ENCODE results near the gene RAB22A.
"Not testable (repeated sequence)": the region's sequence is repeated elsewhere in the genome, so short reads cannot be mapped to it uniquely, and the experiment has no call there.

RAB22A gene

DNA sequence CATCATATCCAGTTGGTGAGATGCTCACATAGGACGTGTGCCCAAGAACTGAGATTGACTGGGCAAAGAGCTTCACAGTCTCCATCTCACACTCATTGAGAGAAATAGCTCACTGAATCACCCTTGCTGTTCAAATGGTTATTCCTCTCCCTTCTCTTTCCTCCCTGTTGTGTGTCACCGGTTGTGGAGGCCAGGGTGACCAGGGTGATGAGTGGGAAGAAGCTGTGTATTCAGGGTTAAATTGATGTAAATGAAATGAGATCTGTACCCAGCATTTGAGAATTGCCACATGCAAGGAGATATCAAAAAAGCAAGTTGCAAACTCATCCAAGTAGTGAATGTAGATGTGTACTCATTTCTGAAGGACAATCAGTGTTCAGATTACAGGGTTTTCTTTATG is 43.0 kb downstream of the RAB22A start:
- DNase-seq = no peak

- no peak for DNase-seq
Measured at GRCh38 chr20:58359441-58359840, 49.9 kb downstream of the RAB22A start.

- no peak for DNase-seq
Measured at GRCh38 chr20:58360936-58361335, 51.4 kb downstream of the RAB22A start.

GRCh38 chr20:58361481-58362205 is 52.1 kb downstream of the RAB22A start:
- no peak for DNase-seq

- no peak for DNase-seq
Measured at GRCh38 chr20:58362206-58362516, 52.6 kb downstream of the RAB22A start.

GRCh38 chr20:58362970-58363369 is 53.5 kb downstream of the RAB22A start:
- DNase-seq = no peak

DNA sequence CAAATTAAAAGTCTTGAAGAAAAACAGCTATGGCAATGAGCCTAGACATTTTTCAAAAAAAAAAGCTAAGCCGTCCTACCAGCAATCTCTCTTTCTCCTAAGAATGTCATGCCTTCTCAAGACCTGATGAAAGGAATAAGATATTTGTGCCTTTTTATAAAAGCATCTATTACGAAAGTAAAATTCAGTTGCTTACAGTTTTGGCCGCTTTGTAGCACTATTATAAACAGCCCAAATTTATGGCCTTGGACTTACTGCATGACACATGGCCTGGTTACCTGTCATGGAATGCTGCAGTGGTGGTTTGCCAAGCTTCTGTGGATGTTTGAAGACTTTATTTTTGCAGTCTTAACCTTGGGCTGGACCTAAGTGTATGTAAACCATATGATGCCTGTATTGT is 57.4 kb downstream of the RAB22A start:
- no peak for DNase-seq

DNA sequence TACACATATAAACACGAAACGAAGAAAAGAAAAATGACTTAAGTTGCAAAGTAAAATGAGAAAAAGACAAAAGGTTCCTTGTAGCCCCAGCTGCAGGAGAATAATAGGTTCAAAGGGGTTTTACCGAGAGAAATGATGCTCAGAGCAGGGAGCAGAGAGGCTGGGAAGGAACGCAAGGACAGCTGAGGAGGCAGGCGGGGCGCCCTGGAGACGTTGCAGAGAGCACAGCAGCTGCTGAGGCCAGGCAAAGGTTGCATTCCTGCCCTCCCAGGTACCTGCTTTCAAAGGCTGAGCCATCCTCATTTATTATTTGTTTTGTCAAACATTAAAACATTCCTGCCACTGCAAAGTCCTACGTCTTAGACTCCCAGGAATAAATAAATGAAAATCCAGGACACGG is 63.3 kb downstream of the RAB22A start:
- no peak for DNase-seq

- DNase-seq = not testable (repeated sequence)
Measured at GRCh38 chr20:58373296-58373695, 63.8 kb downstream of the RAB22A start.

DNA sequence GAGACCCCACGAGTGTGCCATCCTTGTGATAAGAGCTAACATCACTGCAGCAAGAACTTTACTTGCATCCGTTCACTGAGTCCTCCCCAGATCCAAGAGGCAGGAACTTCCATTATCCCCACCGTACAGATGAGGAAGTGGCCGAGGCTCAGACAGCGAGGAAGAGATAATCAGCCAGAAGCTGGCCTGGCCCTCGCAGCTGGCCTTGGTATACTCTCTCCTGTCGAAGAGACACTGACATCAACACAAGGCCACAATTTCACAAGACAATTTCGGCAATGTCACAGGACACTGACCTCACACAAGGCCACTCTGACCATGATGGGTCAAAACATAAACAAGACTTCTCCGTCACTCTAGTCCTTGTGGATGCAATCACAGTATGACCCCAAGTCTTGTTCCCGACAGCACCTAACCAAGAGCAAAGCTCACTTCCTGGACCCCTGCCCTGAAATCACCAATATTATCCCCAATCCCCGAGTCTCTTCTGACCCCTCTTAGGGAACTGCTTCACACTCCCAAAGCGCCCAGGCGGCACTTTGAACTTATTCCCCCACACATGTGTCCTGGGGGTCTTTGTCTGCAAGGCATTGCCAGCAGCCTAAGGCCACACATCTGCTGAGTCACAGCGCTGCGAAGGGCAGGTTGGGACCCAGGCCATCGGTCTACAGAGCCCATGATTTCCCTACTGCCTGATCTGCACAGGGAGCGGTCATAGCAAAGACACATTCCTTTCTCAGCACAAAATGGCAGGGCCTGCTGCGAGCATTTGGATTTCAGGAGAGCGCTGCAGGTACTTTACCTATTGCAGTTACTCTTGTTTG is 64.7 kb downstream of the RAB22A start:
- DNase-seq = no peak

DNA sequence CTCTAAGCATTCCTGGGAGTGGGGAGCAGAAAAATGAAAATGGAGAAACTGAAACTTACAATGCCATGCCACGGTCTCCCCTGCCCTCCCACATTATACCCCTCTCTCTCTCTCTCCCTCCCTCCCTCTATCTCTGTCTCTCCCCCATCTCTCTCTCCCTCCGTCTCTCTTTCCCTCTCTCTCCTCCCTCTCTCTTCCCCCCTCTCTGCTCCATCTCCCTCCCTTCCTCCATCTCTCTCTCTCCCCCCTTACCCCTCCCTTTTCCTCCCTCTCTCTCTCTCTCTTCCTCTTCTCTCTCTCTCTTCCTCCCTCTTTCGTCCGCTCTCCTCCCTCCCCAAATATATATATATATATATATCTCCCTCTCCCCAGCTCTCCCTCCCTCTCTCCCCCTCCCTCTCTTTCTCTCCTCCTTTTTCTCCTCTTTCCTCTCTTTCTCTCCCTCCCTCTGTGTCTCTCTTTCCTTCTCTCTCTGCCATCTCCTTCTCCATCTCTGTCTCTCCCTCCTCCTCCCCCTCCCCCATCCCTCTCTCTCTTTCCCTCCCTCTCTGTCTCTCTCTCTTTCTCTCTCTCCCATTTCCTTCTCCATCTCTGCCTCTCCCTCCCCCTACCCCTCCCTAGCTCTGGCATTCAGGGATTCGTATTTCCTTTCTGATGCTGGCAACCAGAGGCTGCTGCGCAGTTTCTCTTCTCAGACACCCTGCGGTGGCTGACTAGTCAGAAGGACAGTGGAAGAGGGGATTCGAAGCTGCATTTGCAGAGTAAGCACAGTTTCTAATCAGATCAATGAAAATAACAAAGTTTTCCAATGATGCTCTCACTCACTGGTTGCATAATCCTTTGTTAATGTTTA is 65.6 kb downstream of the RAB22A start:
- DNase-seq = no peak

DNA sequence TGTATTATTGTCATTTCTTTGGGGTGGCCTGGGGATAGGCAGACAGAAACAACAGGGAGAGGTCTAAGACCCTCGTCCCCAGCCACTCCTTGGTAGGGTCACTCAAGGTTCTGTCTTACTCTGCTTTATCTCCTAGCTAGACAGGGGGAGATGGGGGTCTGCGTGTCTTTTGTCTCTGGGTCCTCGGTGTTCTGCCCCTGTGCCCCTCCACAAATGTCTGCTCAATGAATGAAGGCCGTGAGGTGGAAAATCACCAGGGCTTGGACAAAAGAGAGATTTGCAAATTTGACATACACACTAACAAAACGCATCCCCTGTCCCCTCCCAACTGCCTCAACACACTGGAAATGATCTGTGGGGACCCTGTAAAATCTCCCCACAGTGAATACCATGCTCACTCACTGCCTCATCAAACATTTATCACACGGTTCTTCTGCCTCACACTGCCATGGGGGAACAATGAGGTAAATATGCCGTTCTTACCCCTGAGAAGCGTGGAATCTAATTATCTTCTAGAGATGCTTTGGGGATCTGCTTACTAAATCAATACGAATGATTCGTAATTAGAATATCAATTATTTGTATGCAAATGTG is 66.3 kb downstream of the RAB22A start:
- DNase-seq = no peak

DNA sequence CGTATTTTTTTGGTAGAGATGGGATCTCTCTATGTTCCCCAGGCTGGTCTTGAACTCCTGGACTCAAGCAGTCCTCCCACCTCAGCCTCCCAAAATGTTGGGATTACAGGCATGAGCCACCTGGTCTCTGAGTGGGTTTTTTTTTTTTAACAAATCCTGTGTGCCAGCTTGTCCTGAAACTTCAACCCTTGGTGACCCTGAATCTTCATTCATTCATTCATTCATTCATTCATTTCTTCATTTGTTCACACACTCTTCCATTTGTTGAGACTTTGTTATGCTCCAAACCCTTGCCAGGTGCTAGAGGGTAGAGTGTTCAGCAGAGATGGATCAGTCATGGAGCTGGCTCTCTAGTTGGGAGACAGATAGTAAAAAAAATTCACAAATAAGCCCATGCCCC is 67.5 kb downstream of the RAB22A start:
- no peak for DNase-seq

DNA sequence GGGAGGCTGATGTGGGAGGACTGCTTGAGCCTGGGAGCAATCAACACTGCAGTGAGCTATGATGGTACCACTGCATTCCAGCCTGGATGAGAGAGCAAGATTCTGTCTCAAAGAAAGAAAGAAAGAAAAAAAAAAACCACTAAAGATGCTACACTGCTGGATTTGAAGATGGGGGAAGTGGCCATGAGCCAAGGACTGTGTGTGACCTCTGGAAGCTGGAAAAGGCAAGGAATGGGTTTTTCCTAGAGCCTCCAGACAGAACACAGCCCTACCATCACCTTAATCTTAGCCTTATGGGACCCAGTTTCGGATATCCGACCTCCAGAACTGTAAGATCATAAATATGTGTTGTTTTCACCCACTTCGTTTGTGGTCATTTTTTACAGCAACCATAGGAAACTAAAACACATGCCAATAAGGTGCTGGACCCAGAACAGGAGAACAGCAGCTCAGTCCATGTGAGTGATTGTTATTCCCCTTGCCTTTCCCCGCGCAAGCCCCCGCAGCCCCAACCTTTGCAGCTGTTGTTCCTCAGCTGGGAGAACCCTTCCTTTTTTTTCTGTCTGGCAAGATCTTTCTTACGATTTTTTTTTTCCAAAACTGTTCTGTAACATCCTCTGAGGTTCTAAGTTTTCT is 68.4 kb downstream of the RAB22A start:
- no peak for DNase-seq

GRCh38 chr20:58378704-58379103 is 69.2 kb downstream of the RAB22A start:
- DNase-seq = no peak

GRCh38 chr20:58381627-58382026 is 72.1 kb downstream of the RAB22A start:
- no peak for DNase-seq

GRCh38 chr20:58382096-58382495 is 72.6 kb downstream of the RAB22A start:
- DNase-seq = no peak

DNA sequence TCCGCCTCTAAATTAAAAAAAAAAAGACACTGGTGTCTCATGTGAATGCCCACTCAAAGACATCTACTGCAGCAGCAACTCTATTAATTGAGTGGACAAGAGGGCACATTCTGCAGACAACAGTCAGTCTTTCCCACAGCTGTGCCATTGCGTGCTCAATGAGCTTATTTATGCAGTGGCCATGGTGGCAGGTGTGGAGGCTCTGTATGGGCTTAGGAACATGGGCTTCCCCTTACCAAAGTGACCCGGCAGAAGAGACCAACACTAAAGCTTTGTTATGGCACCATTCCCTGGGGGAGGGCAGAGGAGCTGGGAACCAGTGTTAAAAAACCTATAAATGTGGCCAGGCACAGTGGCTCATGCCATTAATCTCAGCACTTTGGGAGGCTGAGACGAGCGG is 75.3 kb downstream of the RAB22A start:
- no peak for DNase-seq

DNA sequence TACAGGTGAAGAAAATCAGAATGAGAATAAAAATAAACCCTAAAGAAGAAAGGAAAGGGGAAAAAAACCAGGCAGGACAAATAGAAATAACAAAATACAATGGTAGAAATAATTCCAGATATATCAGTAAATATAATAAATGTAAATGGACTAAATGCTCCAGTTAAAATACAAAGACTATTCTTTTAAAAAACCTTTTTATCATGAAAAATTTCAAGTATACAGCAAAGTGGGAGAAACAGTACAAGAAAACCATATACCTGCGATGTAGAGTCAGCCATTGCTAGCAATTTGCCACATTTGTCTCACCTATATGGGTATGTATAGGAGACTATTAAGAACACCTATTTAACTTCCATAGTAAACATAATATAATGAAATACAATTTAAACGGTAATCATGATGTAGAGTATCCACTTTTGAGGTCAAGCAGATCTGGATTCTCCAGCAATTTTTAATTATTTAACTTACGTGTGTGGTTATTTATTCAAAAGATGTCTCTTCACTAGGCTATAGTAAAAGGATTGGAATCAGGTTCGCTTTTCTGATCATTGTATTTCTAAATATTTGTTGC is 78.6 kb downstream of the RAB22A start:
- DNase-seq = no peak

DNA sequence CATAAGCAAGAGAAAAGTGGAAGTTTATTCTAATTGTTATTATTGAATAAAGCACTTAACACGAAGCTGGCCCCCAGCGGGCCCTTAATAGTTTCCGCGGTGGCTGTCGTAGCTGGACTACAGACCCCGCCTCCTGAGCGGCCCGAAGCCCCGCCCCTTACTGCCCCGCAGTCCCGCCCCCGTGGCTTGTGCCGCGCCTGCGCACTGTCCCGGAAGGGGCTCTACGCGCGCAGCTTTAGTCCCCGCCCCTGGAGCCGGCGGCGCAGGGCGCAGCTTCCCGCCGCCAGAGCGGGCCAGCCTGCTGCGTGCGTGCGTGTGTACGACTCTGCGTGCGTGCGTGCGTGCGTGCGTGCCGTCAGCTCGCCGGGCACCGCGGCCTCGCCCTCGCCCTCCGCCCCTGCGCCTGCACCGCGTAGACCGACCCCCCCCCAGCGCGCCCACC is 79.4 kb downstream of the RAB22A start, which contains the start of gene VAPB:
TSS of gene VAPB (plus strand) at position 348 of the 442 bp plus-strand sequence. CDS start 231 bp downstream, outside the sequence.
- peak; percentile 92 for DNase-seq

- DNase-seq = no peak
Measured at GRCh38 chr20:58389324-58389967, 79.9 kb downstream of the RAB22A start.
